Measurements from ENCODE around the gene TENM4.

GRCh38 chr11:79054636-79055035 is 386.2 kb downstream of the TENM4 start:
- TF ChIP-seq CTCF (IDR thresholded peaks at IDR 0.05) (no peak), POLR2A (IDR thresholded peaks at IDR 0.05) (no peak)

Measured in heart left ventricle (tissue), 13 donors.